Posterior cingulate gyrus (tissue), 11 donors: Measurements from ENCODE around the gene VTA1.
"Not testable (repeated sequence)": the region's sequence is repeated elsewhere in the genome, so short reads cannot be mapped to it uniquely, and the experiment has no call there.

Source experiments
- DNase-seq, 10 donors: peaks; one replicate each; pipeline versions ENCODE4 v3.0.0 to v3.0.0-alpha.2; 2020 to 2021; ENCODE audit warnings: mixed read lengths in 3 of 10
- intact Hi-C: fragments of 100-400 bp; cut with DNase I; formaldehyde crosslinking; loops from one replicate; pipeline ENCODE4 v1.15.1; 2023

VTA1 gene

GRCh38 chr6:142222022-142222421, 75.0 kb downstream of the VTA1 start:
- DNase-seq, result no peak
- intact Hi-C loops, result no loop called here

- intact Hi-C loops, result no loop called here
- DNase-seq, result no peak
These were observed 76.9 kb downstream of the VTA1 start for GRCh38 chr6:142223938-142224337.

GRCh38 chr6:142225115-142225514, 78.1 kb downstream of the VTA1 start:
- DNase-seq, result no peak
- intact Hi-C loops, result no loop called here

- intact Hi-C loops, result no loop called here
- no peak for DNase-seq
These were observed 78.5 kb downstream of the VTA1 start for GRCh38 chr6:142225552-142225951.

GRCh38 chr6:142226731-142227130, 79.7 kb downstream of the VTA1 start:
- no peak for DNase-seq
- intact Hi-C loops, result no loop called here

GRCh38 chr6:142229518-142230270, 82.6 kb downstream of the VTA1 start:
- intact Hi-C loops, DNase-seq: not testable (repeated sequence)

GRCh38 chr6:142232206-142233044, 85.4 kb downstream of the VTA1 start:
- DNase-seq, intact Hi-C loops: not testable (repeated sequence)

GRCh38 chr6:142233945-142234682, 87.1 kb downstream of the VTA1 start:
- DNase-seq, result no peak
- intact Hi-C loops, result no loop called here

- intact Hi-C loops, result no loop called here
These were observed 88.2 kb downstream of the VTA1 start for GRCh38 chr6:142235272-142235671.

GRCh38 chr6:142235791-142236190, 88.7 kb downstream of the VTA1 start:
- DNase-seq, result no peak
- intact Hi-C loops, result no loop called here

More at GRCh38 chr6:142235272-142235671, 88.2 kb downstream of the VTA1 start:
- DNase-seq, result no peak

GRCh38 chr6:142236691-142237090, 89.6 kb downstream of the VTA1 start:
- intact Hi-C loops, result no loop called here
- no peak for DNase-seq

GRCh38 chr6:142238881-142239280, 91.8 kb downstream of the VTA1 start:
- intact Hi-C loops, result no loop called here
- no peak for DNase-seq

GRCh38 chr6:142240179-142240578, 93.1 kb downstream of the VTA1 start:
- intact Hi-C loops, result no loop called here
- DNase-seq, result no peak

- no peak for DNase-seq
- intact Hi-C loops, result no loop called here
These were observed 94.0 kb downstream of the VTA1 start for GRCh38 chr6:142241061-142241460.

- DNase-seq, result no peak
- intact Hi-C loops, result loop anchor here (1.0 kb wide), 1 partner anchor 24 kb away; no protein-coding TSS in a partner anchor
These were observed 95.2 kb downstream of the VTA1 start for GRCh38 chr6:142242269-142242668.

GRCh38 chr6:142246960-142247359, 99.9 kb downstream of the VTA1 start:
- intact Hi-C loops, result no loop called here
- no peak for DNase-seq

- intact Hi-C loops, result no loop called here
- no peak for DNase-seq
These were observed 102.2 kb downstream of the VTA1 start for GRCh38 chr6:142249266-142249665.

- DNase-seq, result no peak
- intact Hi-C loops, result no loop called here
These were observed 104.9 kb downstream of the VTA1 start for GRCh38 chr6:142251930-142252445.

- intact Hi-C loops, result no loop called here
These were observed 107.5 kb downstream of the VTA1 start for GRCh38 chr6:142254513-142254912.

GRCh38 chr6:142255785-142256184, 108.7 kb downstream of the VTA1 start:
- intact Hi-C loops, result no loop called here
- DNase-seq, result no peak

More at GRCh38 chr6:142254513-142254912, 107.5 kb downstream of the VTA1 start:
- DNase-seq, result no peak

GRCh38 chr6:142258305-142258704, 111.2 kb downstream of the VTA1 start:
- no peak for DNase-seq
- intact Hi-C loops, result no loop called here
